OCI-LY1 (cell line): ENCODE measurements around the gene GPATCH4.

Experiments used
- H2AFZ ChIP-seq: fragments of 200-600 bp; sonication (generic), shearing (Covaris generic); 2 replicates; pipeline ENCODE4 v1.6.0; 2014; ENCODE audit warnings: antibody characterized with exemption, mild to moderate bottlenecking, low read length
- H3F3A ChIP-seq: fragments of 200-600 bp; sonication (generic), shearing (Covaris generic); 2 replicates; pipeline ENCODE4 v1.6.0; 2014; ENCODE audit warnings: mild to moderate bottlenecking, antibody characterized with exemption, low read length, moderate library complexity; ENCODE audit not compliant: insufficient read depth
- H3K27ac ChIP-seq: fragments of 200-600 bp; sonication (generic); 2 replicates; pipeline ENCODE4 v1.5.1; 2014; ENCODE audit warnings: low read length, mixed run types, mild to moderate bottlenecking, low read depth; ENCODE audit not compliant: poor library complexity, severe bottlenecking
- H3K27me3 ChIP-seq: fragments of 200-600 bp; sonication (generic); 2 replicates; pipeline ENCODE4 v1.6.0; 2014; ENCODE audit warnings: antibody characterized with exemption, mild to moderate bottlenecking, low read length, moderate library complexity; ENCODE audit not compliant: insufficient read depth
- H3K36me3 ChIP-seq: fragments of 200-600 bp; sonication (generic); 2 replicates; pipeline ENCODE4 v1.6.1; 2014; ENCODE audit warnings: mild to moderate bottlenecking, antibody characterized with exemption, low read length, moderate library complexity, mixed read lengths; ENCODE audit not compliant: insufficient read depth
- H3K4me1 ChIP-seq: fragments of 200-600 bp; sonication (generic); 2 replicates; pipeline ENCODE4 v1.5.1; 2014; ENCODE audit warnings: mild to moderate bottlenecking, low read length, moderate library complexity; ENCODE audit not compliant: insufficient read depth, severe bottlenecking
- H3K4me2 ChIP-seq: fragments of 200-600 bp; sonication (generic), shearing (Covaris generic); 2 replicates; pipeline ENCODE4 v1.6.1; 2014; ENCODE audit warnings: low read length
- H3K4me3 ChIP-seq: fragments of 200-600 bp; sonication (generic); 2 replicates; pipeline ENCODE4 v1.5.1; 2014; ENCODE audit warnings: low read length, low read depth, mild to moderate bottlenecking, mixed read lengths; ENCODE audit not compliant: poor library complexity, severe bottlenecking
- H3K79me2 ChIP-seq: fragments of 200-600 bp; shearing (Covaris generic); 2 replicates; pipeline ENCODE4 v1.6.1; 2016; ENCODE audit warnings: mixed run types, low read length, mixed read lengths; ENCODE audit not compliant: insufficient read depth
- H3K9ac ChIP-seq: fragments of 200-600 bp; sonication (generic), shearing (Covaris generic); 2 replicates; pipeline ENCODE4 v1.6.1; 2014; ENCODE audit warnings: mild to moderate bottlenecking, low read length, mixed read lengths
- H3K9me2 ChIP-seq: fragments of 200-600 bp; sonication (generic), shearing (Covaris generic); 2 replicates; pipeline ENCODE4 v1.6.1; 2014; ENCODE audit warnings: low read depth, mild to moderate bottlenecking, low read length, mixed read lengths
- H3K9me3 ChIP-seq: fragments of 200-600 bp; shearing (Covaris generic); 2 replicates; pipeline ENCODE4 v1.6.1; 2014; ENCODE audit warnings: low read length, mixed read lengths
- H4K20me1 ChIP-seq: fragments of 200-600 bp; sonication (generic), shearing (Covaris generic); 2 replicates; pipeline ENCODE4 v1.6.0; 2016; ENCODE audit warnings: mild to moderate bottlenecking, low read length; ENCODE audit not compliant: insufficient read depth
- EZH2 ChIP-seq: fragments of 200-600 bp; sonication (generic), shearing (Covaris generic); IDR thresholded peaks from 2 replicates; pipeline ENCODE4 v1.8.0; 2017; ENCODE audit warnings: borderline replicate concordance, mixed run types, mild to moderate bottlenecking, antibody characterized with exemption, low read length, moderate library complexity, mixed read lengths
- TF ChIP-seq, protein P1 (sequence below): fragments of 200-600 bp; sonication (generic), shearing (Covaris generic); IDR thresholded peaks from 2 replicates; pipeline ENCODE4 v1.5.1; 2017; ENCODE audit warnings: mild to moderate bottlenecking, antibody characterized with exemption, low read length, moderate library complexity, mixed read lengths

The GPATCH4 gene

DNA sequence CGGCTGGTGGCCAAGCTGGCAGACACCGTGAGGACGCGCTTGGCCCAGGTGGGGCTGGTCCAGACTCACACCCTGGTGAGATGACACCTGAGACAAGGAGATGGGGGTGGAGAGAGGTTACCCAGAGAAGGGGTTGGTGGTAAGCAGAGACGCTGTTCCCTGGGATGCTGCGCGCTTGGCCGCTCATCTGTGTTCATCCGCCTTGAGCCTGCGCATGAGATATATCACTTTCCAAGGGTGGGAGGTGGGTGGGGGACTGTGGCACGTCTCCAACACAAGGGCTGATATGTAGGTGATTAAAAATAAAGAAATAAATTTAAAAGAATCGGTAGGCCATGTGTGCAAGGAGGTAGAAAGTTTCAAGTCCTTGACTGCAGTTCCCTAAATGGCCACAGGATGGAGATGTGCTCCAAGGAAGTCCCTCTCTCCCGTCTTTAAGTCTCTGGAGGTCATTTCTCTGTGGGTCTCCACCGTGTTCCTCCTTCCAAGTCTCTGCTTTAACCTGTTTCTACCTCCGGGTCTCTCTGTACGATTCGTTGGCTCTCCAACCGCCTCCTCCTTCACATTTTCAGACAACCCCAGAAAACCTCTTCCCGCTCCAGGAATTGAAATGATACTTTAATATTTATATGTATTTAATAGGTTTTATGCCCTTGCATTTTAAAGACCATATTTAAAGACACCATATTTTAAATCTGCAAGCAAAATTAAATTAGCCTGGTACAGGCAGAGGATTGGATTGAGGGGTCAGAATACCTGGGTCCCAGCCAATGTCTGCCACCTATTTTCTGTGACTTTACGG, 17.3 kb downstream of the GPATCH4 start:
- Histone ChIP-seq H3K27me3 (no peaks in the 10 kb centered on the region), H3K4me1 (peaks cover 14% of the 10 kb centered on the region), H2AFZ (no peak overlapping the region), H3K9me3 (no peaks in the 10 kb centered on the region), H3K9me2 (no peaks in the 10 kb centered on the region), H3K79me2 (no peaks in the 10 kb centered on the region), H4K20me1 (no peaks in the 10 kb centered on the region), H3K4me3 (no peak overlapping the region), H3K36me3 (no peaks in the 10 kb centered on the region), H3K27ac (no peak overlapping the region), H3K4me2 (no peak overlapping the region), H3K9ac (no peak overlapping the region), H3F3A (no peaks in the 10 kb centered on the region)
- no peak for TF ChIP-seq EZH2
- TF ChIP-seq, protein P1, sequence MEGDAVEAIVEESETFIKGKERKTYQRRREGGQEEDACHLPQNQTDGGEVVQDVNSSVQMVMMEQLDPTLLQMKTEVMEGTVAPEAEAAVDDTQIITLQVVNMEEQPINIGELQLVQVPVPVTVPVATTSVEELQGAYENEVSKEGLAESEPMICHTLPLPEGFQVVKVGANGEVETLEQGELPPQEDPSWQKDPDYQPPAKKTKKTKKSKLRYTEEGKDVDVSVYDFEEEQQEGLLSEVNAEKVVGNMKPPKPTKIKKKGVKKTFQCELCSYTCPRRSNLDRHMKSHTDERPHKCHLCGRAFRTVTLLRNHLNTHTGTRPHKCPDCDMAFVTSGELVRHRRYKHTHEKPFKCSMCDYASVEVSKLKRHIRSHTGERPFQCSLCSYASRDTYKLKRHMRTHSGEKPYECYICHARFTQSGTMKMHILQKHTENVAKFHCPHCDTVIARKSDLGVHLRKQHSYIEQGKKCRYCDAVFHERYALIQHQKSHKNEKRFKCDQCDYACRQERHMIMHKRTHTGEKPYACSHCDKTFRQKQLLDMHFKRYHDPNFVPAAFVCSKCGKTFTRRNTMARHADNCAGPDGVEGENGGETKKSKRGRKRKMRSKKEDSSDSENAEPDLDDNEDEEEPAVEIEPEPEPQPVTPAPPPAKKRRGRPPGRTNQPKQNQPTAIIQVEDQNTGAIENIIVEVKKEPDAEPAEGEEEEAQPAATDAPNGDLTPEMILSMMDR, result peak; percentile 74

DNA sequence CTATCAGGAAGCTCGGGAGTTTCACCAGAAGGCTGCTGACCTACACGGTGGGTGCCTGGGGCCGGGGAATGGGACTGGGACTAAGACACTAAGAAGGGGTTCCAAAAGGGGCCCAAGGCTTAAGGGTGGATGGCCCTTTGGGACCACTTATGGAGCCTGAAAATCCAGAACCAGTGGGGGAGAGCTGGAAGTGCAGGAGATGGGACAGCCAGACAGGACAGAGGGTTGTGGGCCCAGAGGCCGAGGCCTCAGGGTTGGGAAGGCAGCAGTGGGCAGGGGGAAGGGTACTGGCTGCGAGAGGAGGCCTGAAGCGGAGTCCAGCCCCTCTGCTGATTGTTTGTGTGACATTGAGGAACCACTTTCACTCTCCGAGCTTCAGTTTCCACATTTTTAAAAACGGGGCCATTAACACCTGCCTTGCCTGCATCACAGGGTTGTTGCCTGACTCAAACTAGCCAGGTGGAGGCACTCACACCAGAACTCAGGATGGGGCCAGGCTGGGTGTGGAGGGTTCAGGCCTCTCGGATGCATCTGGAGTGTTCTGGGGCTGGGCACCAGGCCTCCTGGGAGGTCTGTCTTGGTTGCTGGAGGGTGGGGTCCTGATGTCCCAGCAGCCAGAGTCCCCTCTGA, 18.8 kb downstream of the GPATCH4 start:
- no peak for TF ChIP-seq EZH2
- TF ChIP-seq, protein P1, result peak; percentile 4; the same call in 1 of the 2 replicates
- no peak overlapping the region for H3K9ac ChIP-seq
- H3K9me3 ChIP-seq, result no peaks in the 10 kb centered on the region
- no peak overlapping the region for H3K4me2 ChIP-seq
- H3K36me3 ChIP-seq, result no peaks in the 10 kb centered on the region
- no peak overlapping the region for H3K27ac ChIP-seq
- no peaks in the 10 kb centered on the region for H3K79me2 ChIP-seq
- H3F3A ChIP-seq, result no peaks in the 10 kb centered on the region
- no peaks in the 10 kb centered on the region for H4K20me1 ChIP-seq
- H3K4me3 ChIP-seq, result no peak overlapping the region
- H3K4me1 ChIP-seq, result peaks cover 14% of the 10 kb centered on the region
- no peaks in the 10 kb centered on the region for H3K27me3 ChIP-seq
- H3K9me2 ChIP-seq, result no peaks in the 10 kb centered on the region
- H2AFZ ChIP-seq, result no peak overlapping the region

DNA sequence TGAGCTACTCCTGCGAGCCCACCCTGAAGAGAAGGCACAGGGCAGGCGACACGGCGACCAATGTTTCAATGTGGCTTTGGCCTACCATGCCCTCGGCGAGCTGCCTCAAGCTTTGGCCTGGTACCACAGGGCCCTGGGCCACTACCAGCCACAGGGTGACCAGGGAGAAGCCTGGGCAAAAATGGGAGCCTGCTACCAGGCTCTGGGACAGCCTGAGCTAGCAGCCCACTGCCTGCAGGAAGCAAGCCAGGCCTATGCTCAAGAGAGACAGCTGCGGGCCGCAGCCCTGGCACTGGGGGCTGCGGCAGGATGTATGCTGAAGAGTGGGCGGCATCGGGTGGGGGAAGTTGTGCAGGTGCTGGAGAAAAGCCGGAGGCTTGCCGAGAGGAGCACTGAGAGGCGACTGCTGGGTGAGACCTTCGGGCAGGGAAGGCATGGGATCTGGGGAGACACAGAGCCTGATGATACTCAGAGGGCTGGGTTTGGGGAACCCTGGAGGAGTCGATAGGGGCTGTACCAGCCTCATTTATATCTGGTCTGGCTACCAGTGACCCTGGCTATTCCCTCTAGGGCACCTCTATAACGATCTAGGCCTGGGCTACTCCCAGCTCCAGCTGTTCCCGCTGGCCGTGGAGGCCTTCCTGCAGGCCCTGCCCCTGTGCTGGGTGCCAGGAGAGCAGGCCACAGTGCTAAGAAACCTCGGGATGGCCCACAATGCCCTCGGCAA, 19.5 kb downstream of the GPATCH4 start:
- H2AFZ ChIP-seq, result no peak overlapping the region
- H3K9ac ChIP-seq, result no peak overlapping the region
- no peaks in the 10 kb centered on the region for H3K9me3 ChIP-seq
- H3F3A ChIP-seq, result no peaks in the 10 kb centered on the region
- no peak overlapping the region for H3K4me3 ChIP-seq
- no peaks in the 10 kb centered on the region for H3K79me2 ChIP-seq
- peaks cover 14% of the 10 kb centered on the region for H3K4me1 ChIP-seq
- no peaks in the 10 kb centered on the region for H4K20me1 ChIP-seq
- H3K36me3 ChIP-seq, result no peaks in the 10 kb centered on the region
- no peak overlapping the region for H3K27ac ChIP-seq
- no peak for TF ChIP-seq EZH2
- TF ChIP-seq, protein P1, result no peak
- no peaks in the 10 kb centered on the region for H3K9me2 ChIP-seq
- H3K4me2 ChIP-seq, result no peak overlapping the region
- H3K27me3 ChIP-seq, result no peaks in the 10 kb centered on the region
